Measurements from ENCODE around the gene POP7. TPM values are rescaled to one million over a fixed set of nuclear protein-coding genes. Genes with fewer than 3 reads are reported as not detected.

Gene POP7
- total and polyA plus RNA-seq, 8 donors = 23.3 to 70.1 (median 38.7) TPM; not detected in 1

DNA sequence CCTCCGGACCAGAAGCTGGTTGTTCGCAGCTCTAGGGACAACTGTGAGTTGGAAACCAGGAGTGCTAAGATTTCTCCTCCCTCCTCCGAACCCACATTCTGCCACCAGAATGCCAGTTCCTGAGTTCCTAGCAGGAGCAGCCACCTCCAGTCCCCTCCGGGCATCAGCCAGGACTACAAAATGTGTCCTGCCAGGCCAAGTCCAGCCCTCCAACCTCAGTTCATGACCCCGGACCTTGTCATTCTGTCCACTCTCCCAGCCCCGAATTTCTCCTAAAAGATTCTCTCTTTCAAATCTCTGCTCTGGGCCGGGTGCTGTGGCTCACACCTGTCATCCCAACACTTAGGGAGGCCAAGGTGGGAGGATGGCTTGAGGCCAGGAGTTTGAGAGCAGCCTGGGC is 29.8 kb downstream of the POP7 start:
- Histone ChIP-seq H3K4me3 (no peak overlapping the region), H3K9me3 (no peaks in the 10 kb centered on the region), H3K36me3 (no peaks in the 10 kb centered on the region), H3K4me1 (no peaks in the 10 kb centered on the region), H3K27ac (no peak overlapping the region), H3K27me3 (no peaks in the 10 kb centered on the region)
- TF ChIP-seq EP300 (IDR thresholded peaks at IDR 0.05) (no peak), POLR2AphosphoS5 (IDR thresholded peaks at IDR 0.05) (no peak), POLR2A (IDR thresholded peaks at IDR 0.05) (no peak)
- TF ChIP-seq, protein P1, sequence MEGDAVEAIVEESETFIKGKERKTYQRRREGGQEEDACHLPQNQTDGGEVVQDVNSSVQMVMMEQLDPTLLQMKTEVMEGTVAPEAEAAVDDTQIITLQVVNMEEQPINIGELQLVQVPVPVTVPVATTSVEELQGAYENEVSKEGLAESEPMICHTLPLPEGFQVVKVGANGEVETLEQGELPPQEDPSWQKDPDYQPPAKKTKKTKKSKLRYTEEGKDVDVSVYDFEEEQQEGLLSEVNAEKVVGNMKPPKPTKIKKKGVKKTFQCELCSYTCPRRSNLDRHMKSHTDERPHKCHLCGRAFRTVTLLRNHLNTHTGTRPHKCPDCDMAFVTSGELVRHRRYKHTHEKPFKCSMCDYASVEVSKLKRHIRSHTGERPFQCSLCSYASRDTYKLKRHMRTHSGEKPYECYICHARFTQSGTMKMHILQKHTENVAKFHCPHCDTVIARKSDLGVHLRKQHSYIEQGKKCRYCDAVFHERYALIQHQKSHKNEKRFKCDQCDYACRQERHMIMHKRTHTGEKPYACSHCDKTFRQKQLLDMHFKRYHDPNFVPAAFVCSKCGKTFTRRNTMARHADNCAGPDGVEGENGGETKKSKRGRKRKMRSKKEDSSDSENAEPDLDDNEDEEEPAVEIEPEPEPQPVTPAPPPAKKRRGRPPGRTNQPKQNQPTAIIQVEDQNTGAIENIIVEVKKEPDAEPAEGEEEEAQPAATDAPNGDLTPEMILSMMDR (IDR thresholded peaks at IDR 0.05) = no peak
- DNase-seq = no peak
- intact Hi-C loops (cut with DNase I; ENCODE audit: low total_unique reads) = no loop called here
- WGBS, 5 donors = 78 to 82% (median 81%) methylated on average over 6 to 7 of the region's 7 CpGs; no CpG with 5 or more reads in 2 of the 5 donors

DNA sequence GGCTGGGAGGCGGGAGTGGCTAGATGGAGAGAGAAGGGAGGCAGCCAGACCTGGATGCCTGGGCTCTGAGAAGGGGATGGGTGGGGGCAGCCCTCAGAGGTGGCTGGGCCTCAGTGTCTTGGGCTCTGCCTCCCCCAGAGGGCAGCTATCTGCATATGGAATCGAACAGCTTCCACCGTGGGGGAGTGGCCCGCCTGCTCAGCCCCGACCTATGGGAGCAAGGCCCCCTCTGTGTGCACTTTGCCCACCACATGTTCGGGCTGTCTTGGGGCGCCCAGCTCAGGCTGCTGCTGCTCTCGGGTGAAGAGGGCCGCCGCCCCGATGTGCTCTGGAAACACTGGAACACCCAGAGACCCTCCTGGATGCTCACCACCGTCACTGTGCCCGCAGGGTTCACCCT is 30.8 kb downstream of the POP7 start:
- H3K36me3 ChIP-seq = no peaks in the 10 kb centered on the region
- no peak for TF ChIP-seq POLR2AphosphoS5 (IDR thresholded peaks at IDR 0.05)
- no peak for TF ChIP-seq POLR2A (IDR thresholded peaks at IDR 0.05)
- TF ChIP-seq, protein P1 (IDR thresholded peaks at IDR 0.05) = no peak
- no peak for TF ChIP-seq EP300 (IDR thresholded peaks at IDR 0.05)
- no peaks in the 10 kb centered on the region for H3K27me3 ChIP-seq
- no peaks in the 10 kb centered on the region for H3K4me1 ChIP-seq
- no peak overlapping the region for H3K27ac ChIP-seq
- 66 to 73% (median 70%) methylated on average over 6 to 13 of the region's 13 CpGs; no CpG with 5 or more reads in 2 of the 5 donors for WGBS, 5 donors
- no peak overlapping the region for H3K4me3 ChIP-seq
- H3K9me3 ChIP-seq = no peaks in the 10 kb centered on the region
- no peak for DNase-seq
- intact Hi-C loops (cut with DNase I; ENCODE audit: low total_unique reads) = no loop called here

DNA sequence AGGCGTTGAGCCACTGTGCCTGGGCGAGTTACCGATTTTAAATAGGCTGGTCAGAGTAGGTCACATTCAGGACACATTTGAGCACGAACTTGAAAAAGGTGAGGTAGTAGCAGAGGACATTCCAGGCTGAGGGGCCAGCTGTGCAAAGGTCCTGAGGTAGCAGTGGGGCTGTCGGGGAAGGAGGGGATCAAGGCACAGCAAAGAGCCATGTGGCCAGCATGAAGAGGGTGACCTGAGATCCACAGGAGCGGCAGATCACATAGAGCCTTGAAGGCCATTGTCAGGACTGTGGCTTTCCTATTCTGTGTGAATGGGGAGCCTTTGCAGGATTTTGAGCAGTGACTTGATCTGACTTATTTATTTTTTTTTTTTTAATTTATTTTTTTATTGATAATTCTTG is 34.0 kb downstream of the POP7 start:
- Histone ChIP-seq H3K4me1 (no peaks in the 10 kb centered on the region), H3K27ac (no peak overlapping the region), H3K36me3 (no peaks in the 10 kb centered on the region), H3K4me3 (no peak overlapping the region), H3K27me3 (peaks cover 0 to 8% (median 0%) of the 10 kb centered on the region in 3 donors), H3K9me3 (no peaks in the 10 kb centered on the region)
- no peak for DNase-seq
- TF ChIP-seq, protein P1 (IDR thresholded peaks at IDR 0.05) = no peak
- WGBS, 5 donors = 89 to 94% (median 92%) methylated on average over 6 of the region's 6 CpGs; no CpG with 5 or more reads in 2 of the 5 donors
- intact Hi-C loops (cut with DNase I; ENCODE audit: low total_unique reads) = no loop called here

DNA sequence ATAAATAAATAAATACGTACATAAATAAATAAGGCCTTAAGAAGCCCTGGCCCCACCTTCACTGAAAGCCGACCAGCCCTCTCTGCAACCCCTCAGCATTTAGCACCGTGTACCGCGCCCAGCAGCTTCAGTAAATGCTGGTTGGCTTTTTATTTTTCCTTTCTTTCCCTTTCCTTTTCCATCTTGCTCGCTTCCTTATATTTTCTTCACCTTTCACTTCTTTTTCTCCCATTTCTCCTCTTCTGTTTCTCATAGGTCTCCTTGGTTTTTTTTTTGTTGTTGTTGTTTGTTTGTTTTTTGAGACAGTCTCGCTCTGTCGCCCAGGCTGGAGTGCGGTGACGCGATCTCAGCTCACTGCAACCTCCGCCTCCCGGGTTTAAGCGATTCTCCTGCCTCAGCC is 38.7 kb downstream of the POP7 start:
- Histone ChIP-seq H3K27ac (no peak overlapping the region), H3K4me3 (peak overlapping the region in 2 of 4 donors; percentile 39 to 44), H3K36me3 (no peaks in the 10 kb centered on the region), H3K9me3 (no peaks in the 10 kb centered on the region), H3K4me1 (no peaks in the 10 kb centered on the region), H3K27me3 (peaks cover 0 to 50% (median 0%) of the 10 kb centered on the region in 3 donors)
- DNase-seq = no peak
- intact Hi-C loops (cut with DNase I; ENCODE audit: low total_unique reads) = no loop called here
- WGBS, 5 donors = 82 to 95% (median 89%) methylated on average over 14 of the region's 14 CpGs
- TF ChIP-seq POLR2AphosphoS5 (IDR thresholded peaks at IDR 0.05) = no peak
- TF ChIP-seq POLR2A (IDR thresholded peaks at IDR 0.05) = no peak
- TF ChIP-seq EP300 (IDR thresholded peaks at IDR 0.05) = no peak
- TF ChIP-seq, protein P1 (IDR thresholded peaks at IDR 0.05) = no peak
